ENCODE results near the gene FLYWCH2. TPM values are rescaled to one million over a fixed set of nuclear protein-coding genes. Genes with fewer than 3 reads are reported as not detected.
A peak's percentile ranks its signal among the peaks of the same experiment; 100 is the strongest.

The FLYWCH2 gene
- total and polyA plus RNA-seq, 2 of the 4 experiments (the other 2 are of a cell fraction), result 42.3 to 66.3 TPM

GRCh38 chr16:2853531-2854073 lies 29.4 kb upstream of the FLYWCH2 start:
- intact Hi-C loops (cut with micrococcal nuclease), result no loop called here
- Histone ChIP-seq H3K36me3 (ENCODE audit: control insufficient read depth, insufficient read depth, low read length) (no peaks in the 10 kb centered on the region), H3K4me2 (ENCODE audit: low read depth, low read length) (no peak overlapping the region), H3K9me3 (ENCODE audit: control insufficient read depth, insufficient read depth, low read length) (peaks cover 5% of the 10 kb centered on the region), H3K9me1 (ENCODE audit: insufficient read depth, low read length) (no peaks in the 10 kb centered on the region), H3K23ac (ENCODE audit: low read depth, low read length) (no peak overlapping the region), H2AK5ac (ENCODE audit: low read depth, low read length) (no peak overlapping the region), H3K4ac (ENCODE audit: low read depth, low read length) (no peak overlapping the region), H3K18ac (ENCODE audit: low read depth, low read length) (no peak overlapping the region), H2BK15ac (ENCODE audit: low read depth, low read length) (no peak overlapping the region), H4K8ac (ENCODE audit: low read depth in 2 of 2, low read length in 2 of 2) (no peak overlapping the region), H3K14ac (replicated peaks; ENCODE audit: low read depth, low read length) (no peak overlapping the region), H3K4me3 (ENCODE audit: insufficient read depth, low read depth, low read length) (no peak overlapping the region), H3K27me3 (ENCODE audit: control insufficient read depth, insufficient read depth, low read length) (peaks cover 24% of the 10 kb centered on the region), H2AFZ (replicated peaks; ENCODE audit: low read length, poor library complexity) (peak overlapping the region; percentile 49), H4K91ac (ENCODE audit: insufficient read depth, low read depth, low read length) (no peak overlapping the region), H3K4me1 (ENCODE audit: control insufficient read depth, insufficient read depth, low read length) (0 out of 2 replicates have a peak, but pooled peaks cover 2% of the 10 kb centered on the region), H3K27ac (ENCODE audit: insufficient read depth, low read length) (no peak overlapping the region), H3K9ac (ENCODE audit: low read depth, low read length) (no peak overlapping the region), H2BK20ac (ENCODE audit: low read depth, low read length) (no peak overlapping the region), H3K56ac (ENCODE audit: extremely low read depth, insufficient read depth, low read length) (no peak overlapping the region), H4K20me1 (ENCODE audit: insufficient read depth, low read length) (no peaks in the 10 kb centered on the region), H2BK120ac (ENCODE audit: low read depth, low read length) (no peak overlapping the region), H2BK5ac (ENCODE audit: low read depth, low read length, poor library complexity, severe bottlenecking) (no peak overlapping the region), H2AK9ac (replicated peaks; ENCODE audit: low read depth, low read length, poor library complexity) (peak overlapping the region; percentile 50), H4K5ac (ENCODE audit: low read depth, low read length) (no peak overlapping the region), H3K79me1 (ENCODE audit: low read depth in 1 of 2, low read length in 2 of 2) (no peaks in the 10 kb centered on the region)
- 55% methylated on average over 5 of the region's 18 CpGs; no CpG with 5 or more reads in 1 of the 2 experiments for WGBS, 2 experiments (ENCODE audit: extremely low coverage in 2 of 2, insufficient read length in 1 of 2)
- dilution Hi-C loops (cut with HindIII; ENCODE audit: low sequenced_read_pairs, unreplicated experiment), result no loop called here
- in situ Hi-C loops (cut with MboI; ENCODE audit: low sequenced_read_pairs), result no loop called here
- ChIA-PET CTCF (interaction anchor here (1.2 to 1.4 kb wide), 2 partner anchors 14 to 15 kb away, joined by 3 to 4 read pairs; no protein-coding TSS in a partner anchor), POLR2A (ENCODE audit: unreplicated experiment) (interaction anchor here (0.7 kb wide), 1 partner anchor 15 kb away, joined by 4 read pairs; no protein-coding TSS in a partner anchor)
- TF ChIP-seq CHD1 (IDR thresholded peaks at IDR 0.05; ENCODE audit: low read depth, low read length), result no peak
- no peak for TF ChIP-seq FOS (IDR thresholded peaks at IDR 0.05; ENCODE audit: low read depth, low read length)
- no peak for TF ChIP-seq MXI1 (IDR thresholded peaks at IDR 0.05; ENCODE audit: borderline replicate concordance, low read depth, low read length)
- no peak for TF ChIP-seq RAD21 (IDR thresholded peaks at IDR 0.05; ENCODE audit: low read length)
- no peak for TF ChIP-seq SMC3 (IDR thresholded peaks at IDR 0.05; ENCODE audit: low read depth, low read length)
- TF ChIP-seq POLR2A (IDR thresholded peaks at IDR 0.05; ENCODE audit: low read depth, low read length), result no peak
- TF ChIP-seq CTCF (conservative IDR thresholded peaks at IDR 0.05; ENCODE audit: low read depth, low read length), result no peak
- no peak for TF ChIP-seq ELK1 (IDR thresholded peaks at IDR 0.05; ENCODE audit: borderline replicate concordance, low read depth, low read length)
- no peak for TF ChIP-seq RFX5 (IDR thresholded peaks at IDR 0.05; ENCODE audit: low read depth, low read length)
- no peak for TF ChIP-seq NFE2L2 (IDR thresholded peaks at IDR 0.05; ENCODE audit: low read depth, low read length)
- no peak for TF ChIP-seq USF2 (IDR thresholded peaks at IDR 0.05; ENCODE audit: low read depth, low read length)
- no peak for TF ChIP-seq MAFK (IDR thresholded peaks at IDR 0.05; ENCODE audit: low read depth, low read length)
- TF ChIP-seq CEBPB (IDR thresholded peaks at IDR 0.05; ENCODE audit: low read depth, low read length), result no peak
- TF ChIP-seq BHLHE40 (IDR thresholded peaks at IDR 0.05; ENCODE audit: low read depth, low read length), result no peak
- TF ChIP-seq RCOR1 (IDR thresholded peaks at IDR 0.05; ENCODE audit: insufficient replicate concordance, low read length), result no peak
- TF ChIP-seq MAZ (IDR thresholded peaks at IDR 0.05; ENCODE audit: borderline replicate concordance, low read depth, low read length), result no peak
- DNase-seq, result no peak
- no peak for ATAC-seq (ENCODE audit: low read depth)
- no TSS peak for BruUV-seq (replicated peaks)
